ENCODE measurements around the gene FBXO8.

Gene FBXO8

DNA sequence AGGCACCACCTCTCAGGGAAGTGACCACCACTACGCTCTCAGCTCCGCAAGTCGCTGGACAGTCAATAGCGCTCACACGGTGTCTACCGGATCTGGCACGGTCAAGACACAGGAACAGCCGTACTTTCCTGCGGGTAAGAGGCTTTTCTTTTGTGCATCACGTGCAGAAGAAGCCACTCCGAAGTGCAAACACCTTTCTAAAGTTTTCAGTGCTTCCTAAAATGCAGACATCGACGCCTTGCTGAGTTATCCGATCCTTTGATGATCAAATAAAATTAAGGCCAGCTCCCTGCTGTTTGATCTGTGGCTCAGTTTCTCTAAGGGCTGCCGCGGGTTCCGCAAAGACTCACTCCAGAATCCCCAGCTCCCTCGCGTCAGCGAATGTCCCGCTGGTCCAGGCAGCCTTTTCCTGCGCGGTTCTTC, 71.8 kb downstream of the FBXO8 start:
- Histone ChIP-seq H3K4me1 (ENCODE audit: control insufficient read depth, insufficient read depth, low read length) (peaks cover 5% of the 10 kb centered on the region), H3K4me3 (ENCODE audit: low read length) (no peak overlapping the region), H3K27me3 (ENCODE audit: control insufficient read depth, insufficient read depth, low read length) (peaks cover 12% of the 10 kb centered on the region), H3K36me3 (ENCODE audit: control insufficient read depth, insufficient read depth, low read length) (no peaks in the 10 kb centered on the region), H3K27ac (ENCODE audit: low read depth, low read length) (no peak overlapping the region), H3K9ac (ENCODE audit: low read length) (no peak overlapping the region)

DNA sequence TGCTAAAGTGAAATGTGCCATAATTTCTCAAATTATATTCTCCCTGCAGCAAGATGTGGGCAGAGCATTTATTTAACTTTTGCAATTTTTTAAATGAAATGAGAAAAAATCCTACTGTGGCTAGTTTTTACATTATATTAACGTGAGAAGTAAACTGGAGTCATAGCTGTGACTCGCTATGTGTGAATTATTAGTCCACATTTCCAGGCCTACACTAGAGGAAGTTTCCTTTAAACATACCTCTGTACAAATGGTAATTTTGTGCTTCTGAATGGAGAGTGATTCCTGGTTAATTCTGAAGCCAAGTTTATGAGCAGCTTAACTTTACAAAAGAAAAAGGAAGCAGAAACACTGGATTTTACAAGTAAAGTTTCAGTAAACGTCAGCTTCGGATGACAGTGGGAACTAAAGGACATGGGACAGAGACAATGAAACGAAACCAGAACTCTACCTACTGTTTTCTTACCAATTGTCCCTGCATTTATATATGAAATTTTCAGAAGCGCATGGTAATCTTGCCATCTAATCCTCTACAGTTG, 72.4 kb downstream of the FBXO8 start:
- Histone ChIP-seq H3K36me3 (ENCODE audit: control insufficient read depth, insufficient read depth, low read length) (no peaks in the 10 kb centered on the region), H3K9ac (ENCODE audit: low read length) (no peak overlapping the region), H3K27me3 (ENCODE audit: control insufficient read depth, insufficient read depth, low read length) (peaks cover 10% of the 10 kb centered on the region), H3K4me3 (ENCODE audit: low read length) (no peak overlapping the region), H3K27ac (ENCODE audit: low read depth, low read length) (no peak overlapping the region), H3K4me1 (ENCODE audit: control insufficient read depth, insufficient read depth, low read length) (no peaks in the 10 kb centered on the region)

DNA sequence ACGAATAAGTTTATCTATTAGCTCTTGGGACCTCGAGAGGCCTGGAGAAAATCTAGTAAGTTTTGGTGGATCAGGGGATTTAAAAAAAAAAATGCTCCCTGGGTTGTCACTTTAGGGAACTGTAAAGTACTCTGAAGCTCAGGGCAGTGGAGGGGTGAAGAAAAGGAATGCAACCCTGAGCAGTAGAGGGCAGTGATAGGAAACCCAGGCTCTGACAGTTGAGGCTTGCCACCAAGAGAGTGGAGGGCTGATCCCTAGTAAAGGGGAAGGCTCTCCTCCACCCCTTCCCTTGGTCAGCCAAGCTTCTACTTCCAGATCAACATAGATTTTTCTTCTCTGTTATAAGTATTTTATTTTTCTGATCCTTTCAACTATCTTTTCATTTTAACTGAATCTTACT, 73.1 kb downstream of the FBXO8 start:
- peaks cover 10% of the 10 kb centered on the region for H3K27me3 ChIP-seq (ENCODE audit: control insufficient read depth, insufficient read depth, low read length)
- H3K4me3 ChIP-seq (ENCODE audit: low read length) = no peak overlapping the region
- H3K27ac ChIP-seq (ENCODE audit: low read depth, low read length) = no peak overlapping the region
- H3K36me3 ChIP-seq (ENCODE audit: control insufficient read depth, insufficient read depth, low read length) = no peaks in the 10 kb centered on the region
- H3K4me1 ChIP-seq (ENCODE audit: control insufficient read depth, insufficient read depth, low read length) = no peaks in the 10 kb centered on the region
- no peak overlapping the region for H3K9ac ChIP-seq (ENCODE audit: low read length)

DNA sequence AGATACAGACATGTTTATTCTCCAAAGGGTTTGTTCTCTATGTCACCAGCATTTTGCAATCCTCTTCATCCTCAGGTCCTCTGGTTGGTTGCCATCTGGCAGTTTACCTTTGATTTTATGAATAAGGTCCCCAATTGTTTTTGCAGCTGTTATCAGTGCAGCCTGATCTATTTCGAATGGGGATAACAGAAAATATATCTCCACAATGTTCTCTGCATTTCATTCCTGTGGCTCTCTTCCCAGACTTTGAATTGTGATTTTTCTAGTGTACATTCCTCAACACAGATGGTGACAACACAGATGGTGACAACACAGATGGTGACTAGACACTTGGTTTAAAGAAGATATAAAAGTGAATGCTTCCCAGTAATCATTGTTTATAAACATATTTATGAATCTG, 74.1 kb downstream of the FBXO8 start:
- no peak overlapping the region for H3K4me3 ChIP-seq (ENCODE audit: low read length)
- peaks cover 10% of the 10 kb centered on the region for H3K27me3 ChIP-seq (ENCODE audit: control insufficient read depth, insufficient read depth, low read length)
- H3K9ac ChIP-seq (ENCODE audit: low read length) = no peak overlapping the region
- no peaks in the 10 kb centered on the region for H3K36me3 ChIP-seq (ENCODE audit: control insufficient read depth, insufficient read depth, low read length)
- H3K27ac ChIP-seq (ENCODE audit: low read depth, low read length) = no peak overlapping the region
- H3K4me1 ChIP-seq (ENCODE audit: control insufficient read depth, insufficient read depth, low read length) = no peaks in the 10 kb centered on the region

DNA sequence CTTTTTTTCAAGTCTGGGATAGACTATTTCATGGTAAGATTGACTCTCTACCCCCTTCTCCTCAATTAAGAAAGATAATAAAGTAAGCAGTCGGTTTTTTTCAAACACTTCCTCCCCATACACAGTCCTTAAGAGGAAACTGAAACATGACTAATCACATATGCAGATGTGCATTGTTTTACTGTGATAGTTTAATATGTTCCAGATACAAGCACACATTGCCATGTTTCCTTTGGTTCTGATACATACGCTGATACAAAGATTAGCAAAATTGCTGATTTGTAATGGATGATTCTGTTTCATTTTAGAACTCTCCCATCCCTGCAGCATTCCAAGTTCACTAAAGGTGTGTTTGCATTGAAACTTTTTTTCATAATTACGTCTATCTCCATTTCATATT, 76.1 kb downstream of the FBXO8 start:
- Histone ChIP-seq H3K4me3 (ENCODE audit: low read length) (no peak overlapping the region), H3K27me3 (ENCODE audit: control insufficient read depth, insufficient read depth, low read length) (peaks cover 3% of the 10 kb centered on the region)

DNA sequence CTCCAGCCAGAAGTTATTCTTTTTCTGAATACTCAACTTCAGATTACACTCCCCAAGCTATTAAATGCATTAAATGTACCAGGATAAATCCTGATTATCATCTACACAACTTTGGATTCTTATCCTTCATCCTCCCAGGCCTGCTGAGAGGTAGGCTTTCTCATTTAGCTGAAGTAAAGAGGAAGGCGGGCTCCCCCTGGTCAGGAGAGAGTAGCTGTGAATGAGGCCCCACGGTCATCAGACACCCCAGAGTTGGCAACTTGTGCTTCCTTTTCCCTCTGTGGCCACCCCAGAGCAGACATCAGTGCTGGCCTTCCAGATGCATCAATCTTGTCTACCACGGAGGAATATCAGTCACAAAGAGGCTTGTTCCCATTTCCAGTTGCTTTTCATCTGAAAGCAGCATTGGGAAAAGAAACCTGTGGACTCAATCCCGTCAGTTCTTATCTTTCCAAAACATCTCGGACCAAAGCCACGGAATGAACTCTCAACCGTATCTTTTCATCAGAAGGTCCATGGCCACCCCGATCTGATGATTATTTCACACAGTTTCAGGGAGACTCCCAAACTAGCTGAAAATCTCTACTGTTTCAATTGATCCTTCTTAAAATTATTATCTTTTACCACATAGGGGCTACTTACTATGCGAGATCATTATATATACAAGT, 79.2 kb downstream of the FBXO8 start:
- Histone ChIP-seq H3K9ac (ENCODE audit: low read length) (no peak overlapping the region), H3K27me3 (ENCODE audit: control insufficient read depth, insufficient read depth, low read length) (no peaks in the 10 kb centered on the region), H3K27ac (ENCODE audit: low read depth, low read length) (no peak overlapping the region), H3K4me1 (ENCODE audit: control insufficient read depth, insufficient read depth, low read length) (peaks cover 6% of the 10 kb centered on the region), H3K36me3 (ENCODE audit: control insufficient read depth, insufficient read depth, low read length) (no peaks in the 10 kb centered on the region), H3K4me3 (ENCODE audit: low read length) (no peak overlapping the region)

More for the DNA sequence above, 76.1 kb downstream of the FBXO8 start:
- H3K9ac ChIP-seq (ENCODE audit: low read length) = no peak overlapping the region
- peaks cover 1% of the 10 kb centered on the region for H3K4me1 ChIP-seq (ENCODE audit: control insufficient read depth, insufficient read depth, low read length)
- H3K27ac ChIP-seq (ENCODE audit: low read depth, low read length) = no peak overlapping the region
- no peaks in the 10 kb centered on the region for H3K36me3 ChIP-seq (ENCODE audit: control insufficient read depth, insufficient read depth, low read length)

DNA sequence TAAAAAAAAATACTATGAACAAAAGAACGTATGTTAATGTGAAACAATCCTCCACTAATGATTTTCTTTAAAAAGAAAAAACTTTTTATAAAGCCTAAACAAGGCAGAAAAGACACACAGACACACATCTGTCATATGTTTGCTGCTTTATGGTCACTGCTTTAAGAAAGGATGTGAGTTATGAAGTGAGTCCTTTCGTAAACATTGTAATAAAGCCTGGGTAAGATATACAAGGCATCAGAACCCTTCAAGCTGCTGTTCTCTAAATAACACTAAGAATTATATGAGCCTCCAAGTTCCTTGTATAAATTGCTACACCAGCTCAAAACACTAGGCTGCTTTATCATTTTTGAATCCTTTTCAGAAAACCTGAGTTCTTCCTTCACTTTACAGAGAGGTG, 81.6 kb downstream of the FBXO8 start:
- H3K27ac ChIP-seq (ENCODE audit: low read depth, low read length) = no peak overlapping the region
- peaks cover 14% of the 10 kb centered on the region for H3K4me1 ChIP-seq (ENCODE audit: control insufficient read depth, insufficient read depth, low read length)
- H3K4me3 ChIP-seq (ENCODE audit: low read length) = no peak overlapping the region
- no peak overlapping the region for H3K9ac ChIP-seq (ENCODE audit: low read length)
- no peaks in the 10 kb centered on the region for H3K27me3 ChIP-seq (ENCODE audit: control insufficient read depth, insufficient read depth, low read length)
- H3K36me3 ChIP-seq (ENCODE audit: control insufficient read depth, insufficient read depth, low read length) = no peaks in the 10 kb centered on the region

DNA sequence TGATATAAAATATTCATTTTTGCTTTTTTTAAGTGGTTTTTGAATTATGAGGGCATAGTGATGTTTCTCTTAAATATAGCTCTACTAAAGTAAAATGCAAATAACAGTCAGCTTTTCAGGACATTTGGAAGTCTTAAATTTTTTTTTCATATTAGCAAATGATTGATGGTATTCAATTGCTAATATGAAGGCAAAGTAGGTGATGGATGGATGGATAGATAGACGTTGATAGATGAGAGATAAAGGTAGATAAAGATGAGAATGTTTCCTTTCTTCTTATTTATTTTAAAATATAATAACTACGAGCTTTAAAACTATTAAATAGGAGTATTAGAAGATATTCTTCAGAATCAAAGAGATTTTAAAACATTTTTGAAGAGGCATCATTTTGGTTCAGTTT, 83.7 kb downstream of the FBXO8 start:
- H3K27me3 ChIP-seq (ENCODE audit: control insufficient read depth, insufficient read depth, low read length) = no peaks in the 10 kb centered on the region
- no peak overlapping the region for H3K27ac ChIP-seq (ENCODE audit: low read depth, low read length)
- no peak overlapping the region for H3K4me3 ChIP-seq (ENCODE audit: low read length)
- H3K36me3 ChIP-seq (ENCODE audit: control insufficient read depth, insufficient read depth, low read length) = no peaks in the 10 kb centered on the region
- H3K9ac ChIP-seq (ENCODE audit: low read length) = no peak overlapping the region
- H3K4me1 ChIP-seq (ENCODE audit: control insufficient read depth, insufficient read depth, low read length) = peaks cover 14% of the 10 kb centered on the region

DNA sequence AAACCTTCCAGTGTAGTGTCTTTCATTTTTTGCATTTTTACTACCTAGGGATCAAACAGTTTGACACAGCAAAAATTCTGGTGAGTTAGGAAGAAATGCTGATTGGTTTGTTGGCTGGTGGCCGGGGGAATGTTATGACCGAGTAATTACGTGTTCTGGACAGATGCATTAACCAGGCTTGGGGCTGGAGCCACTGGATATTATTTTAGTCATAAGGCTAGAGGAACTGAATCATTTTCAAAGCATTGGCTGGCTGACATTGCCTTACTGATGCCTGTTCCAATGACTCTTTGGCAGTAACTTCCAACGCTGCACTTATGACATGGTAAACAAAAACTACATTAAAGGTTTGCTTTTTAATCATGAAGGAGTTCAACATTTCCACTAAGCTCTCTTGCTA, 84.6 kb downstream of the FBXO8 start:
- H3K36me3 ChIP-seq (ENCODE audit: control insufficient read depth, insufficient read depth, low read length) = no peaks in the 10 kb centered on the region
- H3K9ac ChIP-seq (ENCODE audit: low read length) = no peak overlapping the region
- H3K4me3 ChIP-seq (ENCODE audit: low read length) = no peak overlapping the region
- no peaks in the 10 kb centered on the region for H3K27me3 ChIP-seq (ENCODE audit: control insufficient read depth, insufficient read depth, low read length)
- H3K27ac ChIP-seq (ENCODE audit: low read depth, low read length) = peak overlapping the region; percentile 55
- peaks cover 14% of the 10 kb centered on the region for H3K4me1 ChIP-seq (ENCODE audit: control insufficient read depth, insufficient read depth, low read length)

DNA sequence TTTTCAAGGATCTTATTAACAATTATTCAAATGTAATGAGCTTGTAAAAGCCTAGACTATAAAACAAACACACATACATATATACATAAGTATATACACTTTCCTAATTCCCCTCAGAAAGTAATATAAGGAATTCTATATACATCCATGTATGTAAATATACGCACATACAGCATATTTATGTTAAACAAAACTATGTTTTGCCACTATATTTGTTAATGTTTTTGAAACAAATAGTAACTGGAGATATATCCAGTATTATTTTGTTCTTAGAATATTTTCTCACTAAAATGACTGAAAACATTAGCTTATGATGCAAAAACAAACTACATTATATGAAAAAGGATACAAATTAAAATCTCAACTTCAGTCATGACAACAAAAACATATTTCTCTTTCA, 85.1 kb downstream of the FBXO8 start:
- peaks cover 14% of the 10 kb centered on the region for H3K4me1 ChIP-seq (ENCODE audit: control insufficient read depth, insufficient read depth, low read length)
- H3K27ac ChIP-seq (ENCODE audit: low read depth, low read length) = peak overlapping the region; percentile 27
- no peak overlapping the region for H3K4me3 ChIP-seq (ENCODE audit: low read length)
- no peak overlapping the region for H3K9ac ChIP-seq (ENCODE audit: low read length)
- H3K36me3 ChIP-seq (ENCODE audit: control insufficient read depth, insufficient read depth, low read length) = no peaks in the 10 kb centered on the region
- no peaks in the 10 kb centered on the region for H3K27me3 ChIP-seq (ENCODE audit: control insufficient read depth, insufficient read depth, low read length)

DNA sequence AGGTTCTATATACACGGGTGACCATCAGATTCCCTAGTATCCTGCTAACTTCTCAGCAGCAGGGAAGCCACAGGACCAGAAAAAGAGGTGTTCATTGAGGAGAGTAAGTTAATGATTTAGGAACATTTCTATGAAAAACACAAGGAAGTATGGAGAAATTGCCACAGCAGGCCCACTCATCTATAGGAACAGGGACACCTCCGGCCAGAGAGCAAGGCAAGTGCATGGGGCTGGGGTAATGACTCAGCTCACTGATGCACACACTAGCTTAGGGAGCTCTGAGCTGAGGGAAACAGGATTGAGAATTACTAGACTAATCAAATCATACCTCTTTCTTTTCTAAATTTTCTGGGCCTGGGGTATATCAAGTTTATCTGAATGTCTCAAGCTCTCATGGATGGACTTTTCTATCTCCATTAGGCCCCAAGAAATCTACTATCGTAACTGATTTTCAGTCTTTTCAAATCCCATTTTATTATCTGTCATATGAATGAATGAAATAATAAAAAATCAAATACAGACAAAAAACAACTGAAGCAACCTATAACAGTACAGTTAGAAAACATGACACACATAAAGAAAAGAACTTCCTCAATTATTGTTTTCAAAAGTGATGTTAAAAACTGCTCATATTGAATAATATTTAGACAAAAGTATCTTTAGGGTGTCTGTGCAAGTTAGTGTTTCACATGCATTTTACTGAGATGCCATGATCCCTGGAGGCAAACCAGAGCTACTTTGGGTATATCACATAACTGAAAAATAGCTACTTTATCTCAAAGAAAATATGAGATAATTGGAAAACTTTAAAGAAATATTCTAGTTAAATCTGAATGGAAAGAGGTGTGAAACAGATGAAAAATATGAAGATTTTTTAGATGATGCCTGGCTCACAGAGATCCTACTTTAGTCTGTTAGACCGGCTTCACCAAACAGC, 89.8 kb downstream of the FBXO8 start:
- H3K27me3 ChIP-seq (ENCODE audit: control insufficient read depth, insufficient read depth, low read length) = no peaks in the 10 kb centered on the region
- no peaks in the 10 kb centered on the region for H3K36me3 ChIP-seq (ENCODE audit: control insufficient read depth, insufficient read depth, low read length)
- H3K4me3 ChIP-seq (ENCODE audit: low read length) = no peak overlapping the region
- H3K9ac ChIP-seq (ENCODE audit: low read length) = no peak overlapping the region
- H3K4me1 ChIP-seq (ENCODE audit: control insufficient read depth, insufficient read depth, low read length) = peaks cover 4% of the 10 kb centered on the region
- no peak overlapping the region for H3K27ac ChIP-seq (ENCODE audit: low read depth, low read length)

DNA sequence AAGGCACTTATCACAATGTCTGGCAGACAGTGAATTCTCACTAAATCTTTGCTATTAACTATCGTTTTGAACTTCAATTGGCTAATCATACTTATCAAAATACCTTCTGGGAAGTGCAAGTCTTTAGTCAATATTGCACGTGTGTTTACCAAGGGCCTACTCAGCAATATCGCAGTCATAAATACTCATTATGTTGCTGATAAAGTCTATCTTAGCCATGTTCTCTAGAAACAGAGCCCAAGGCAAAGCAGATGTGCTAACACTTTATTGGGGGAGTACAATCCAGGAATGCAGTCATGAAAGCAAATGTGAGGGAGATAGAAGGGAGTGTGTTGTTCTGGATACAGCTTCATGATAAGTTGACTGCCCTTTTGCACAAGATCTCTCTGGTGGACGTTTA, 90.5 kb downstream of the FBXO8 start:
- H3K36me3 ChIP-seq (ENCODE audit: control insufficient read depth, insufficient read depth, low read length) = no peaks in the 10 kb centered on the region
- no peak overlapping the region for H3K27ac ChIP-seq (ENCODE audit: low read depth, low read length)
- no peak overlapping the region for H3K9ac ChIP-seq (ENCODE audit: low read length)
- H3K4me3 ChIP-seq (ENCODE audit: low read length) = no peak overlapping the region
- H3K27me3 ChIP-seq (ENCODE audit: control insufficient read depth, insufficient read depth, low read length) = no peaks in the 10 kb centered on the region
- H3K4me1 ChIP-seq (ENCODE audit: control insufficient read depth, insufficient read depth, low read length) = no peaks in the 10 kb centered on the region

Measured in rectal smooth muscle tissue (tissue), 1 donor.